Body of pancreas (tissue), 4 donors: Measurements from ENCODE around the gene CLK3.

Experiments used
- POLR2A ChIP-seq, 3 donors: fragments of 450-650 bp; IDR thresholded peaks; one replicate each; pipeline ENCODE4 v1.6.1; 2016; ENCODE audit warnings: antibody characterized with exemption in 3 of 3, mild to moderate bottlenecking in 2 of 3
- TF ChIP-seq, protein P1 (sequence below), 7 experiments: fragments of 450-650 bp in 4 of 7; fragments of 200-600 bp in 3 of 7; sonication (generic) in 3 of 7; IDR thresholded peaks; one replicate each; pipeline ENCODE4 v1.5.1; 2016 to 2019; ENCODE audit warnings: antibody characterized with exemption in 7 of 7

DNA sequence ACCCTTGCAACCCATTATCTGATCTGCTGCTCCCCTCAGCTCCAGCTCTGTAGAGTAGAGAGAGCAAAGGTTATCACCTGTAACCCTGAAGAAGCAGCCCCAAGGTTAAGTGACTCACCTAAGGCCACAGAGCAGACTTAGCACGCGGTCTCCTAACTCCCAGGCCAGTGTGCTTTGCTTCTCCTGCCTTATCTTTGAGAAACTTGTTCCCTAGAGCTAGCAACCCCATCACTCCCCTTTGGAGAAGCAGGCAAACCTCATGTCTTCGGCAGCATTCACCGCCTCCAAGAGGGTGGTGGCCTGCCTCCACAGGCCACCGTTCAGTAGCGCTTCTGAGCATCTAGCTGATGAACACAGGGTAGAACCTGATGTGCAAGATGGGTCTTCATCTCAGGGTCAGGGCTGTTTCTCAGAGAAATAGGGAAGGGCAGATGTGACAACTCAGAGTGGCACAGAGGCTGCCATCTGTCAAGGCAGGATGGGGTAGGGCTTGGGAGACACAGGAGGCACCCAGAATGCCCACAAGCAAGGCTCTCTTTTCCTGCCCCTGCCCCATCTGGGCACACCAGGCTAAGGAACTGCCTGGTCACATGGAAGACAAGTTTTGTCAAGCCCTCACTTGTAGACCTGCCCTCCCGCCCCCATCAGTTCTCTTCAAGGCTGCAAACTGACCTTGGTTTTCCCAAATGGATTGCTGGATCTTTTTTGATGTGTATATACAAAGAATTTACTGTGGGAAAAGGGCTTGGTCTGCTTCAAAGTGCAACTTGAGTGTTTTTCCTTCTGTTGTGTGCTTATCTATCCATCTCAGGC, 34.9 kb upstream of the CLK3 start:
- TF ChIP-seq, protein P1, sequence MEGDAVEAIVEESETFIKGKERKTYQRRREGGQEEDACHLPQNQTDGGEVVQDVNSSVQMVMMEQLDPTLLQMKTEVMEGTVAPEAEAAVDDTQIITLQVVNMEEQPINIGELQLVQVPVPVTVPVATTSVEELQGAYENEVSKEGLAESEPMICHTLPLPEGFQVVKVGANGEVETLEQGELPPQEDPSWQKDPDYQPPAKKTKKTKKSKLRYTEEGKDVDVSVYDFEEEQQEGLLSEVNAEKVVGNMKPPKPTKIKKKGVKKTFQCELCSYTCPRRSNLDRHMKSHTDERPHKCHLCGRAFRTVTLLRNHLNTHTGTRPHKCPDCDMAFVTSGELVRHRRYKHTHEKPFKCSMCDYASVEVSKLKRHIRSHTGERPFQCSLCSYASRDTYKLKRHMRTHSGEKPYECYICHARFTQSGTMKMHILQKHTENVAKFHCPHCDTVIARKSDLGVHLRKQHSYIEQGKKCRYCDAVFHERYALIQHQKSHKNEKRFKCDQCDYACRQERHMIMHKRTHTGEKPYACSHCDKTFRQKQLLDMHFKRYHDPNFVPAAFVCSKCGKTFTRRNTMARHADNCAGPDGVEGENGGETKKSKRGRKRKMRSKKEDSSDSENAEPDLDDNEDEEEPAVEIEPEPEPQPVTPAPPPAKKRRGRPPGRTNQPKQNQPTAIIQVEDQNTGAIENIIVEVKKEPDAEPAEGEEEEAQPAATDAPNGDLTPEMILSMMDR (IDR thresholded peaks at IDR 0.05), result no peak
- TF ChIP-seq POLR2A (IDR thresholded peaks at IDR 0.05), result no peak
